NOMO-1 treated with DMSO at 0.1 percent for 48 hours (cell line): Measurements from ENCODE around the gene NSUN2.

Experiments used
- DNase-seq: peaks from one replicate; lab custom pipeline; 2025; ENCODE audit not compliant: unreplicated experiment; lab: John Stamatoyannopoulos, UW

The NSUN2 gene

DNA sequence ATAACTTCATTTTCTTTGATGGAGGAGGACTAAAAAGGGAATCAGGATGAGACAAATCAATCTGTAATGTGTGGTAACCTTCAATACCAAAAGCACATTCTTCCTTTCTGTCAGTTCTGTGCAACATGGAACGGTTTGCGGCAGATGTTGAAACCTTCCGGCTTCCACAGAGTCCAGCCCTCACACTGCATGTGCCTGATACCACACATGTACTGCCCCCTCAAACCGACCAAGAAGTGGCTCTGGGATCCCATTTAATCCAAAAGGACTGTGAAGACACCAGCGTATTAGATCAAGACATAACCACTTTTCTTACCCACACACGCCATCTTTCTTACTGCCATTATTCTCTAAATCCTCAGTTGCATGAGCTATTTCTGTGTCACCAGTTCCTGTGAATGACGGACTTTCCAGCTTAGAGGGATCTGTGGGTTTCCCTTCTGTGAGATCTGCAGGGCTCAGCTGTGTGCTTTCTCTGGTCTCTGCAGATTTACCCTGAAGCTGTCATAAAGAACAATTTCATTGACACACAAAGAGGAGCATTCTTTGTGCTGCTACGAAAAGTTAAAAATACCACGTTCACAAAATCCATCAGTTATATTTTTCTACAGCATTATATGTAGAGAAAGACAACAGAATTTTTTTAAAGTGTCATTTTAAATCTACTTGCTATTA, 25.8 kb downstream of the NSUN2 start:
- DNase-seq, result peak; percentile 69

DNA sequence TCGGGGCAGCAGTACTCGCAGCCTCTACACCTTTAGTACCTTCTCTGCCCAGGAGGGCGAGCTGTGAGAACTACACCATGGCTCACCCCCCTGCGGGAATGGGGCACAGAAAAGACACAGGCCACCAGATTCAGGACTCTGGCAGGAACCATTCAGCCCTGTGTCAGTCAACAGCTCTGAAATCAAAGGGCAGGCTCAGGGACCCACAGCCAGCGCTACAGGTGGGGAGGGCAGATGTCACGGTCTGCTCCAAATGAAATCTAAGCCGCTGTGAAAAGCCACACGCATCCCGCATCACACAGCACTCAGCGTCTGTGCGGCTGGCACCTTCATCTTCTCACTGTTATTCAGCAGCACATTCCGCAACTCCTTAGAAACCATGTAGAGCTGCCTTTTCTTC, 27.9 kb downstream of the NSUN2 start:
- DNase-seq, result no peak

DNA sequence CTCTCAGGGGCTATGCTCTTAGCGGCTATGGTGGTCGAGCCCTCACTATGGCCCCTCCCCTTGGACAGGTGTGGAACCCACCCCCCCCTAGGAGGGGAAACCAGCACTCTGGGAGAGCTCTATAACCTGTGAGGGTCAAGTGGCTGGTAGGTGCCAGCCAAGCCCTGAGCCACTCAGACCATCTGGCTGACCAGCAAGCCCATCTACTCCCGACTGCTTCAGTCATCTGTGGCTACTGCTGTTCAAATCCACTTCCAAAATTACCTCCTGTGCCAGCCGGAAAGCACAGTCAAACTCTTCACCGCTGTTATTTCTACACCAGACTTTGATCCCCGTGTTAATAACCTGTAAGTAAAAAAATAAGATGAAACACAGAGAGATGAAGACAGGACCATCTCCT, 28.5 kb downstream of the NSUN2 start:
- DNase-seq, result no peak

DNA sequence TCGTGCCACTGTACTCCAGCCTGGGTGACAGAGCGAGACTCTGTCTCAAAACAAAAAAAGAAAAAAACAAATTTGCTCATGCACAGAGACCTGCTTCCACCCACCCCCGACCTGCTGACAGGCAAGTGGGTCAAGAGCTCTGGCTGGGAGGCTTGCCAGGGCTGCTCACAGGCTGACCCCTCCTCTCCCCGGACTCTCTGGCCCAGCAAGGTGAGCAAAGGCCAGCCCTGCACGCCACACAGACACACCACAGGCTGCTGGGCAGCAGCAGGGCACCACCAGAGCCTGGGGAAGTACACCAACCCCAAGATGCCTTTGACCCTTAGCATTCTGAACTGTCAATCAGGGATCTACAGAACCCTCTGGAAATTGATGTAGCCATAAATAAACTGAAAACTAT, 29.2 kb downstream of the NSUN2 start:
- no peak for DNase-seq

DNA sequence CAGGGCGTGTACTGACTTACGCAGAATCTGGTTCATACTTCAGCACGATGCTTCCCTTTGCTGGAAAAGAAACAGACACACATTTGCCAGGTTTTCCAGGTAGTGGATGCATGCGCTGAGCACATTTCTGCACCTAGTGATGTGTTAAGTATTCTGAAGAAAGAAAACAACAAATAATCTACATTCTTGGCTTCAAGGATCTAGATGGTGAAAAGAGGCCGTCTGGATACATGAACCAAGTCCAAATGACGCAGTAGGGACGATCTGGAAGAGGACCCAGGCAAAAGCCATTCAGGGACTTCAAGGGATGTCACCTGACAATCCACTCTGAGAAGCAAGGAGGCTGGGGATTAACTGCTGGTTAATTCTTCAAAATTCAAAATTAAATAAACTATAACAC, 30.4 kb downstream of the NSUN2 start:
- DNase-seq, result no peak

DNA sequence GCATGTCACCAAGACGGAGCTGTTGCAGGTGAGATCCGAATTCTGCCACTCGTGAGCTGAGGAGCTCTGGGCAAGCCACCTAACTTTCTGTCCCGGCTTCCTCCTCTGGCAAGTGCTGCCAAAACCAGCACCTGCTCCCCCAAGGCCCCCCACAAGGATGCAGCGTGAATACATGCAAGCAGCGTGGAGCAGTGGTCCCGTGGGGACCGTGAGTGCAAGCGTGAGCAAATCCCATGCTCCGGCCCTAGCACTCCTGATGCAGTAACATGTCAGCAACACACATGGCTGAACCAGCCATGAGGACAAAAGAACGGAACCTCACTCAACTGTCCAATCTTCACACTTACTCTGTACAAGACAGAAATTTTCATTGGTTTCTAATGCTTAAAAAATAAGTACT, 31.0 kb downstream of the NSUN2 start:
- no peak for DNase-seq

DNA sequence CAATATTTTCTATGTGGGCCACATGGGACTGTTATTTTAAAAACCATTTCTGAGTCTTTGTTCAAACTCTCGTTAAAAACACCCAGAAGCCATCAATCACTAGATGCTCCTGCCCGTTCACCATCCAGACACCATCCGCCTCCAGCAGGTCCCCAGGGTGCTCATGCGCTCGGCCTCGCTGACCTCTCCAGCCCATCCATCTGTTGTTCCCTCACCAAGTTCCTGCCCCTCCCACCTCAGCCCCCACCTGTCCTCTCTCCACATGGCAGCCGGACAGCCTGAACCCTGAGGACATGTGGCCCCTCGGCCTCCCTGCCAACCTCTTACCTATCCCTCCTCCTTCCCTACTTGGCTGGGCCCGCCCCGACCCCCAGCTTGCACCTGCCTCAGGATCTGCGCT, 31.6 kb downstream of the NSUN2 start:
- DNase-seq, result no peak

DNA sequence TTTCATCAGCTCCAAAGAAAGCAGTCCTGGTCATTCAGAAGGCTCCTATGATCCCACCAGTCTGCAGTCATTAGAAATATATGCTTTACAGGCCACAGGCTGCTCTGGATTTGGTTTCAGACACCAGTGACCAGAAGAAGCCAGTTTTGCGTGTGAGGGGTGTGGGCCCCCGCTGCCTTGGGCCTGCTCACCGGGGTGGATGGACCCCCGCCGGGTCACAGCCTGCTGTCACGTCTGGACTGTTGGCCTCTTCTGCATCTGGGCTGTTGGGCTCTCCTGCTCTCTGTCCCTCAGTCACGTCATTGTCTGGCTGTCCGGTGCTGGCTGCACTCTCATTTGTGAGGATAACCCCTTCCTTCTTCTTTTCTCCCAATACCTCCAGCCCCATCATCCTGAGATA, 33.1 kb downstream of the NSUN2 start:
- no peak for DNase-seq

DNA sequence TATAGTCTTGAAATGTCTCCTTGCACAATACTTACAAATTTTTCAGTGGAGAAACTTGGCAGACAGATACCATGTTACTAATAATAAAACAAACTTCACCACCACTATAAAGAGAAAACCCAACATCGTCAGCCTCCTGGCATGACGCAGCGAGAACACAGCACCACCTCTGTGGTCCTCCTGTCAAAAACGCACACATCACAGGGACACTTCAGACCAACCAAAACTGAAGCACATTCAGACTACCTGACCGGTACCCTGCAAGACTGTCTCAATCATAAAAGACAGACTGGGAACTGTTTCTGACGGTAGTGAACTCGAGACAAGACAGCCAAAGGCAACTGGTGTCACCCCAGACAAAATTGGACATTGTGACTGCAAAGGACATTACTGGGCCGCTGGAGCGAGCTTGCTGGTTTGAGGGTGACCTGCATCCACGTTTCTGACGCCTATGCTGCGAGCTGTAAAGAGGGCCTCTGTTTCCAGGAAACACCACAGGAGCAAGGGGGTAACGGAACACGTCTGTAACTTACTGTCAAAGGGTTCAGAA, 34.4 kb downstream of the NSUN2 start:
- DNase-seq, result no peak

DNA sequence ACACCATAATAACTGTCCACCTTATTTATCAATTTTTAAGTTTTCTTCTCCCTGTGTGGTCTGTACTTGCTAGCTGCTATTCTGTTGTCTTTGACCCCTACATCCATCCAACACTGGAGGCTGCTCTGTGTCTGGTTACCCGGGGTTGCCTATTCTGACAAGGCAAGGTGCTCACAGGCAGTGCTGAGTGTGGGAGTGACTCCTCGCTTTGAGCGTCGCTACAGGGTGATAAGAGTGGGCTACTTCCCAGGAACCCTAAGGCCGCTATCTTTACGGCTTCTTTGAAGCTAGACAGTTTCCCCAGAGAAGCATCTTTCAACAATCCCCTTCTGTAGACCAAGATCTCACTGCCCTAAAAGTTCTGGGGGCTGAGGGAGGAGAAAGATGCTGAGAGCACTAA, 35.3 kb downstream of the NSUN2 start:
- DNase-seq, result no peak

DNA sequence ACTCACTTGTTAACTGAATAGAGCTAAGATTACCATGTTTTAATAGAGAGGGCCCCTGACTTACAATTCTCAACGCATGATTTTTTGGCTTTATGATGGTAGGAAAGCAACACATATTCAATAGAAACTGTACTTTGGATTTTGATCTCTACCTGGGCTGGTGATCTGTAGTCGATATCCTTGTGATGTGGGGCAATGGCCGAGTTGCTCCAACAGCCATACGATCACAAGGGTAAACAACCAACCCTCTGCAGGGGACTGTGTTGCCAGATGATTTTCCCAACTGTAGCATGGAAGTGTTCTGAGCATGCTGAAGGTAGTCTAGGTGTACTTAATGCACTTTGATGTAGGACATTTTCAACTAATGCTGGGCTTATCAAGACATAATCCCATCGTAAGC, 36.5 kb downstream of the NSUN2 start:
- DNase-seq, result no peak

DNA sequence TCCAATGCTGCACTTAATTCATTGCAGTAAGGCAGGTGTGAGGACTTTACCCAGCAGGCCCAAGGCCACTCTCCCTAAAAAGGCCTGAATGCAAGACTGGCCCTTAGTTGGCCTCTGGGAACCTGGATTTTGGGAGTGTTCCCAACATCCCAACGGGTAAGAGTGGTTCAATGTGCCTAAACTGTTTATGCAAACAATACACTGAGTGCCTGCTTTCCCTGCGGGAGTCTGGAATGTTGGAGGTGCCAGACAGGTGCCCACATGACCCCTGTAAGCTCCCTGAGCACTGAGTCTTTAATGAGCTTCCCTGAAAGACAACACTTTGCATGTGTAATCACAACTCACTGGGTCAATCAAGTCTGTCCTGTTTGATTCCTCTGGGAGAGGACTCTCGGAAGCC, 37.4 kb downstream of the NSUN2 start:
- DNase-seq, result no peak

DNA sequence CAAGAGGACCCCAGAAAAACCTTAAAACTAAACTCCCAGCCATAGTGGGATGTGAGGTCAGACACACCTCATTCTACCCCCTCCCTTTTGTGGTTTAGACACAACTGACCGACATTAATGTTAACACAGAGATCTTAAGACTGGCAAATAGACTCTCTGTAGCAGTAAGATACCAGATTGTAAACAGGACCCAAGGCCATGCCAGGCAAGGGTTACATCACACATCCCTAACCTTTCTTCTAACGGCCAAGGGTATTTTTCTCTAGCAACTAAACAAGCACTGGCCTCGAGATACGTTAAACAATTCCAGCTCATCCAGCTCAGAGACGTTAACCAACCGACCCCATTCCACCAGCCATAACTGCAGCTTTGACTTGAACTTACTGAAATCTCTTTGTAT, 38.8 kb downstream of the NSUN2 start:
- DNase-seq, result no peak

DNA sequence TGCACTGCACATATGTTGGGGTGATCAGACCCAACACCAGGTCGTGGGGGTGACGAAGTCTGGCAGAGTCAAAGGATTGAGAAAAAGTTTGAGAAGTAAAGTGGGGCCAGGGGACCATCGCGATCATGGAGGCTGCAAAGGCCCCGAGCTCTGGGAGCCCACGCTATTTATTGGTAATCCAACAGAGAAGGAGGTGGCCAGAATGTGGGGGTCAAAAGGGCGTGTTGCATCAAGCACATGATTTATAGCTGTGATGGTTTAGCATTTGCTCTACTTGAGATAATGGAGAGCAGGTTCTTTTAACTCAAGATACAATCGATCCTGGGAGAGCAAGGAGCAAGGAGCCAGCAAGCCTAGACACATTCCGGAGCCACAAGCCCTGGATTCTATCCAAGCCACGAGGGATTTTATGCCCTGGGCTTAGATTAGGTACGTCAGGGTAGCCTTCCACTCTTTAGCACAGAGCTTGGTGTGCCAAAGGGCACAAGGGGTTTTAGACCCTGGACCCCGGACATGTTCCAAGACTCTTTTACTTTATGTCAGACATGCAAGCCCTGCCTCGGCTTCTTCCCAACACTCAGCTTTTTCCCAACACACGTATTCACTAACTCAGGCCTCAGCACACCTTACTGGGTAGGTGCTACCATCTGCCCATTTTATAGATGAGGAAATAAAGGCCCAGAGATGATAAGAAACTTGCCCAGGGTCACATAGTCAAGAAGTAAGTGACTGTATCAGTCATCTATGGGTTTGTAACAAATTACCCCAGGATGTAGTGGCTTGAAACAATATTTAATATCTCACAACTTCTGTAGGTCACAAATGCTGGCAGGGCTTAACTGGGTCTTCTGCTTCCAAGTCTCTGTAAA, 39.5 kb downstream of the NSUN2 start:
- no peak for DNase-seq

DNA sequence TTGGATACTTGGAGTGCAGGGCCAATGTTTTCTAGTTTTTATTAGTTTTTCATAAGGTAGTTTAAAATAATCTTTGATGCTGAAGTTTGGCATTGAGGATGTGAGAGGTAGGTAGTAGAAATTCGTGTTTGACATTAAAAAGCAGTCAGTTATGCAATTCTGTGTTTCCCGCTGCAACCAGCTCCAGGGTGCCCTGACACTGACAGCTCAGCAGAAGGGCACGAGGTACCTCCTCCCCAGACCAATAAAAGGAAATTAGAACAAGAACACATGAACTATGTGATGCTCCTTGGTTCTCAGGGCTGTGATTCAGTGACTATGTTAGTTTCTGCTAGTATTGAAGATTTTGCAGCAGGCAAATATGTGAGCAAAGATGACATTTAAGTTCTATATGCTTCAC, 40.2 kb downstream of the NSUN2 start:
- peak; percentile 15 for DNase-seq

DNA sequence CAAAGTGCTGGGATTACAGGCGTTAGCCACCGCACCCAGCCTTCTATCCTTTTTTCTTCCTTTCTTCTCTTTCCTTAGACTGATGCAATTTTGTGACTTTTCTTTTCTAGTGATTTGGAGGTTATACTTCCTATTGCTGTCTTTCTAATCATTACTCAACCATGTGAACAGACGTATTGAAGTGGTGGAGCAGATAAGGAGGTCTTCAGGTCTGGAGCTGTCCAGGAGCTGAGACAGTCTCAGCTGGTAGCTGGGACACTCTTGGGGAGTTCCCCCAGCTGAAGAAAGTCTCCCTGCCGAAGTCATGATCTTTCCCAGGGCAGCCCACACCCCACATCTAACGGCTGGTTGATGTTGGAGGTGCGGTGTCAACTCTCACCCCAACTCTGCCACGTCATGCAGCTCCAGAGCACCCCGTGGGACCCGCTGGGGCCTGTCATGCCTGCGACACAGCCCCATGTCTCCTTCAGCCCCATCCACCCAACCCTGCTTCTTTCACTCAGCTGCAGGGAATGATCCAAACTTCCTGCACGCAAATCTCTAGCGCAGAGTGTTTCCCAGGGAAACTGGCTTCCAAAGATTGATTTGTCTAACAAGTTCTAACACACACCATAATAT, 41.1 kb downstream of the NSUN2 start:
- DNase-seq, result no peak

DNA sequence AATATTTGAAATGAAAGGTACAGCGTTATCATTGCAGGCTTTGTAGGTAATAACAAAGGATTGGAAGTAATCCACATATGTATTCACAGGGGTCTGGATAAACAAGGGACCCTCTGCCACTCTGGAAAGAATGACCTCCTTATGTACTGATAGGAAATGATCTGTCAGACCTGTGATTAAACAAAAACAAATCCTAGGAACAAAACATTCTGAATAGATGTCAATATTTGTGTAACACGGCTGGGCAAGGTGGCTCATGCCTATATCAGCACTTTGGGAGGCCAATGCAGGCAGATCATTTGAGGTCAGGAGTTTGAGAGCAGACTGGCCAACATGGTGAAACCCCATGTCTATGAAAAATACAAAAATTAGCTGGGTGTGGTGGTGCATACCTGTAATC, 42.3 kb downstream of the NSUN2 start:
- DNase-seq, result no peak

DNA sequence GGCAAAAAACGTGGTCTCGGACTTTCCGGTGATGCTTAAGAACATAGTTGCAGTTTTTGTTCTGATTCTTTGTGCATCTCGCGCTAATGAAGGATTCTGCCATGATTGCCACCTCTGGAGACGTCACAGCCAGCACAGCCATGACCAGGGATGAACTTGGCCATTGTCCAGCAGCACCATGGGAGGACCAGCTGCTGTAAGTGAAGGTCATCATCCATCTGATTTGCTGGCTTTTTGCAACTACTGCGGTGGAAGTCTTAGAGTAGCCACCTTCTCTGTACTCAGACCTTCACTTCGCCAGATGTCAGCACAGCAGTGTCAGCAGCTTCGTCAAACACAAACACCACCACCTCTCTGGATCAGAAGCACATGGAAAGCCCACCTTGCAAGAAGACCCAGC, 45.7 kb downstream of the NSUN2 start:
- DNase-seq, result no peak

DNA sequence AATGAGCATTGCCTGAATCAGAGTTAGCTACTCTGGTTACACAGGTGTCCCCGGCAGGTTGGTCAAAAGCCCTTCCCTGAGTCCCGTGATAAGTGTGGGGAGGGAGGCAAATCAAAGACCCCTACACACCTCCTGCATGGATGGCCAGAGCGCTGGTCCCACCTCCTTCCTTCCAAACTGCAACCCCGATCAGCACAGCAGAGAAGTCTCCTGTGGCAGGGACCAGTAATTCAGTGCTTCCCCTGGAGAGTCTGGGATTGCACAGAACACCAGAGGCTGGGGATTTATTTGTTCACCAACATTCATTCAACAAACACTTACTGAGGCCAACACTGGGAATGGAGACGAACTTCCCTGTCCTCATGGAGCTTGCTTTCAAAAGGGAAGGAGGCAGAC, 46.2 kb downstream of the NSUN2 start:
- no peak for DNase-seq

DNA sequence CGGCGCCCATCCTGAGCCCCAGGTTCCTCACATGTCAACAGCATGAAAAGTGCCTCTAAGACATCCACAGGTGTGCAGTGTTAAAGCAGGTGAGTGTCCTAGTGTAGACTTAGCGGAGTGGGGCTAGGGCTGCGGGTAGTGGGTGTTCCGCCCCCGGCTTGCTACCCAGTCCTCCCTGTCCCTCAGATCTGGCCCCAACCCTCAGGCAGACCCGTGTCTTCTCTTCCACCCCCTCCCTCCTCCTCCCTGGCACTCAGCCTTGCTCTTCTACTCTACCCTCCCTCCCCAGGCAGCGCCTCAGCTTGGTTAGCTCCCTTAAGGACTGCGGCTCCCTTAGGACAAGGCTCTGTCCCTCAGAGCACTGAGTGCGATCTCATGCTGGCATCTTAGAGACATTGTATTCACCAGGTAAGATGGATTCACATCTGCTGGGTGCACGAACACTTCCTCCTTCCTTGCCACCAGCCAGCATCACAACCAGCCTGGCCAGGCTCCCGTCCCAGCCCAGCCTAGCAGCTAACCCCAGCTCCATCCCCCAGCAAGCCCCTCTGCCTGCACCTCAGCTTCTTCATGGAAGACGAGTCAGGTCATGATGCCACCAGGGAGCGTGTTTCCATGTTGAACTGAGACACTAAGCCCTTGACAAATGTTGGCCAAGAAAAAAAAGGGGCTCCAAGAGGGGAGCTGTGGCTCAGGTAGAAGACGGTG, 46.8 kb downstream of the NSUN2 start:
- no peak for DNase-seq

DNA sequence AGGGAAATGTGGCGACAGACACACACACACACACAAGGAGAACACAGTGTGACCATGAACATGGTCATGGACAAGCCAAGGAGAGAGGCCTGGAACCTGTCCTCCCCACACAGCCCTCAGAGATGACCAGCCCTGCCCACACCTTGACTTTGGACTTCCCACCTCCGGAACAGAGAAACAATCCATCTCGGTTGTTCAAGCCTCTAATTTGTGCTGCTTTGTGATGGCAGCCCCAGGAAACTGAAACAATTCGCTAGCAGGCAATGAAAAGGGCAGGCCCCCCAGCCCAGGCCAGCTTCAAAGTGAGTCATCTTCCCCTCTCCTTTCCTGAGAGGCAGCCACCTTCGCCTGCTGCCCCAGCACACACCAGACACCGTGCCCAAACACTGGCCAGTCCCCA, 47.7 kb downstream of the NSUN2 start:
- no peak for DNase-seq
